Fibroblast of mammary gland (primary cell): ENCODE results near the gene ANGPT4.

ENCODE experiments used
- DNase-seq: peaks from one replicate; pipeline ENCODE4 v3.0.0-alpha.2; 2010; ENCODE audit warnings: low read depth
- H3K4me3 ChIP-seq: 2 replicates; pipeline ENCODE4 v1.5.1; 2011; ENCODE audit warnings: low read depth, mild to moderate bottlenecking, low read length, moderate library complexity; ENCODE audit not compliant: control insufficient read depth
- TF ChIP-seq, protein P1 (sequence below): conservative IDR thresholded peaks from 2 replicates; pipeline ENCODE4 v1.5.1; 2011; ENCODE audit warnings: low read depth, low read length, inconsistent platforms; ENCODE audit not compliant: control insufficient read depth, insufficient read depth

ANGPT4 gene

GRCh38 chr20:910870-911770 is 5.0 kb downstream of the ANGPT4 start:
- peak; percentile 8 for DNase-seq
- TF ChIP-seq, protein P1, sequence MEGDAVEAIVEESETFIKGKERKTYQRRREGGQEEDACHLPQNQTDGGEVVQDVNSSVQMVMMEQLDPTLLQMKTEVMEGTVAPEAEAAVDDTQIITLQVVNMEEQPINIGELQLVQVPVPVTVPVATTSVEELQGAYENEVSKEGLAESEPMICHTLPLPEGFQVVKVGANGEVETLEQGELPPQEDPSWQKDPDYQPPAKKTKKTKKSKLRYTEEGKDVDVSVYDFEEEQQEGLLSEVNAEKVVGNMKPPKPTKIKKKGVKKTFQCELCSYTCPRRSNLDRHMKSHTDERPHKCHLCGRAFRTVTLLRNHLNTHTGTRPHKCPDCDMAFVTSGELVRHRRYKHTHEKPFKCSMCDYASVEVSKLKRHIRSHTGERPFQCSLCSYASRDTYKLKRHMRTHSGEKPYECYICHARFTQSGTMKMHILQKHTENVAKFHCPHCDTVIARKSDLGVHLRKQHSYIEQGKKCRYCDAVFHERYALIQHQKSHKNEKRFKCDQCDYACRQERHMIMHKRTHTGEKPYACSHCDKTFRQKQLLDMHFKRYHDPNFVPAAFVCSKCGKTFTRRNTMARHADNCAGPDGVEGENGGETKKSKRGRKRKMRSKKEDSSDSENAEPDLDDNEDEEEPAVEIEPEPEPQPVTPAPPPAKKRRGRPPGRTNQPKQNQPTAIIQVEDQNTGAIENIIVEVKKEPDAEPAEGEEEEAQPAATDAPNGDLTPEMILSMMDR, result no peak
- no peak overlapping the region for H3K4me3 ChIP-seq

- TF ChIP-seq, protein P1, result no peak
- DNase-seq, result no peak
- no peak overlapping the region for H3K4me3 ChIP-seq
Measured at GRCh38 chr20:910132-910869, 5.8 kb downstream of the ANGPT4 start.

- H3K4me3 ChIP-seq, result no peak overlapping the region
- TF ChIP-seq, protein P1, result no peak
- DNase-seq, result no peak
Measured at GRCh38 chr20:909641-910040, 6.5 kb downstream of the ANGPT4 start.

GRCh38 chr20:906703-907270 is 9.3 kb downstream of the ANGPT4 start:
- TF ChIP-seq, protein P1, result no peak
- H3K4me3 ChIP-seq, result no peak overlapping the region
- no peak for DNase-seq

- TF ChIP-seq, protein P1, result no peak
- H3K4me3 ChIP-seq, result no peak overlapping the region
- no peak for DNase-seq
Measured at GRCh38 chr20:906001-906520, 10.1 kb downstream of the ANGPT4 start.

DNA sequence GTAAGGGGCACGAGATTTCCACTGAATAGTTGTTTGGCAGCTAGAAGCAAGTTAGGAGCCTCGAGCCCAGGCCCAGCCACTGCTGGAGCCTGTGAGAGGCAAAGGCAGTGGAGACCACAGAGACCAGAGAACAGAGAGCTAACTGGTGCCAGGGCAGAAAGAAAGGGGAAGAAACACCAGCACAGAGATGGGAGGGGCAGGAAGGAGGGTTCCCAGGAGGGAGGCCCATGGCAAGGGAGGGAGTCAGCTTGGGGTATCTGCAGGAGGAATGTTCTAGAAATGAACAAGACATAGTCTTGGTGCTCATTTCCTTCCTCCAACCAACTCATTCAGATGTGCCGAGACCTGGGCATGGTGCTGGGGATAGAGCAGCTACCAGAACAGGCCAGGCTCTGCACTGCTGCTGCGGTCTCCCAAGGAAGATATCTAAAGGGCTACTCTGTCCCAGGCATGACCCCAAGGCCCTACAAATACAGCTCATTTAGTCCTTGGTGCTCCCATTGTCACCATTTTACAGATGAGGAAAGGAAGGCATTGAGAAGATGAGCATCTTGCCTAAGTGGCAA is 10.7 kb downstream of the ANGPT4 start:
- TF ChIP-seq, protein P1, result no peak
- DNase-seq, result no peak
- no peak overlapping the region for H3K4me3 ChIP-seq
